Stimulated activated CD4-positive, alpha-beta T cell treated with anti-CD3 and anti-CD28 coated beads, TNF-alpha, amount 100 ng/mL, for 24 hours (primary cell): ENCODE data around the gene CCNY.

Source experiments
- DNase-seq, 3 experiments: peaks; one replicate each; pipeline ENCODE4 v3.0.0-alpha.2; 2020; ENCODE audit warnings: low read depth in 3 of 3

The CCNY gene

DNA sequence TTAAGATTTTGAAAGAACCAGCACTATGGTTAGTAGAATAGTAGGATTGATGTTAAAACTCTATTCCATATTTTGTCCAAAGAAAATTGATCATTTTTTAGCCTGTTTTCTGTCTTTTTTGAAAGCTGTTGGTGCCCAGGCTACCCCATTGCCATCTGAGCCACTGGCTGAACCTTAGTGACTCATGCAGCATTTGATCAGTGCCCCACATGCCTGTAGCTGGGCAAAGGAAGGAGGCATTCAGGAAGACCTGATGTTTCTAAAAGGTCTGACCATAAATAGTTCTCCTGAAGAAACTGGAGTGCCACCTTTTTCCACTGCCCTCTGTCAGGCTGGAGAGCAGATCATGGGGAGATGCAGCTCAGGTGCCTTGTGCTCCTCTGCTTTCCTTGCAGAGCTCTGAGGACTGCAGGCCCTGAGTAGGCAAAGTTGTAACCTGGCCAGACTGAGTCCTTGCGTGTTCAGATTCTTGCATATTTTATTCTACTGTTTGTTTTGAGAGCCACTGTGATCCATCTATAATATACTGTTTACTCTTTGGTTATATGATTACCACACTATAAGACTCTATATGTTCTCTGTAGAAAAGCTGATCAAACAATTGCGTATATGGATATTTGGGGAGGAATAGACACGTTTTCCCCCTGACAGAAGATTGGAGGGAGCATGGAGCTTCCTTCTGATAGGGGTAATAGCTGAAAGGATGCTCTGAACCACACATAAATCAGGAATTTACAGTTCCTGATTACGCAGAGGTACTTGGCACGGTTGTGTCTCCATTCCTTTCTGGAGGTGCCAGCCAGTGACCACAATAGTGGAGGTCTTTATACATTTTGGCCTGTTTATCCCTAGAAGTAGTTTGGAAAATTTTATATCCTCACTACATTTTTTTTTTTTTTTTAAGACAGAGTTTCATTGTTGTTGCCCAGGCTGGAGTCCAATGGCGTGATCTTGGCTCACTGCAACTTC lies 219.9 kb downstream of the CCNY start:
- DNase-seq = no peak

DNA sequence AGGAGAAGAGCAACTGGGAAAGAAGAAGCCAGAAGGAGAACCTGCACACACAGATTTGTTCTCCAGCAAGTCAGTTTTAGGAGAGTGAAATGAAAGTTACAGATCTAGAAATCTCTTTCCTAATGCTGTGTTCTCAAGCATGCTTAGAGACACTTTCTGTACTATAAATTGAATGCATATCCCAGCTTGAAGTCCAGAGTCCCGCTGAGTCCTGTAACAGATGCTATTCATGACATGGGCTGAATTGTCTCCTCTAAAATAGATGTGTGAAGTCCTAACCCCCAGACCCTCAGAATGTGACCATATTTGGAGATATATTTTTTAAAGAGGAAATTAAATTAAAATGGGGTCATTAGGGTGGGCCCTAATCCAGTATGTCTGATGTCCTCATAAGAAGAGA lies 222.0 kb downstream of the CCNY start:
- DNase-seq = no peak

DNA sequence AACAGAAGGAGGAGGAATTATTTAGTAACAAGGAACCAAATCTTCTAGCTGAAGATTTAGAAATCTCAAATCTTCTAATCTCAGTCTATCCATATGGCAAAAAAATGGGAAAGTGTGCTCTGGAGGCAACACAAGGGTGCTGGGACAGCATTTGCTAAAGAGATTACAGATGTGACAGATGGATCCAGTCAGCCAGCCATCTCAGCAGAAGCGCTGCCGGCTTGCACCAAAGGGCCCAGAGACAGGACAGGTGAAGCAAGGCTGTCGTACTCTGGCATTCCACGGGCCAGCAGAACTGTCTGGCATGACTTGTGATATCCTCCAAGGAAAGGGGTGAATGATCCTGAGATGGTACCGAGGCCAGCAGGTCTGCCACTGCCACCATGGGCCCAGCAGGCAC lies 223.1 kb downstream of the CCNY start:
- DNase-seq = no peak

DNA sequence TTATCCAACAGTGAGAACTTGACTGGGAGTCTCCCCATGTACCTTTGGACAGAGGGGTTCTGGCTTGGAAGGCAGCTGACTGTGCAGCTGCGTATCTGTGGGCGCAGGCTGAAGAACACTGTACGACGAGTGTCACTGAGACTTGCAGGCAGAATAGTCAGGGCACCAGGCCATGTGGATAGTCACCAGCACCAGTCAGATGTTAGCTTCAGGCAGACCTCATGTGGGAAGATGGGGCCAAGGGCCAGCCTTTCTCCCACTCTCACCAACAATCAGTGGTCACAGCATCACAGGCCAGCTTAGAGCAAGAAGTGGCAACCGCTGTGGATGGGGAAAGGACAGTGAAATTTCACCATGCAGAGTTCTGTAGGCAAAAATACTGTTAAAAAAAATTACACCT lies 225.4 kb downstream of the CCNY start:
- no peak for DNase-seq

DNA sequence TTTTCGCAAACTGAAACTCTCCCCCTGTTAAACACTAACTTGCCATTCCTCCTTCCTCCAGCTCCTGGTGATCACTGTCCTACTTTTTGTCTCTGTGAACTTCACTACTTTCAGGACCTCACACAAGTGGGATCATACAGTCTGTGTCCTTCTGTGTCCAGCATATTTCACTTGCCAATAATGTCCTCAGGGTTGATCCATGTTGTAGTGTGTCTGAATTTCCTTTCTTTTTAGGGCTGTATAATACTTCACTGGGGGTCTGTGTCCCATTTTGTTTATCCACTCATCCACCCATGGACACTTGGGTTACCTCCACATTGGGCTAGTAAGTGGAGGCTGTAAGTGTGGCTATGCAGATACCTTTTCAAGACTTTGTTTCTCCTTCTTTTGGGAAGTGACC lies 226.1 kb downstream of the CCNY start:
- DNase-seq = no peak

DNA sequence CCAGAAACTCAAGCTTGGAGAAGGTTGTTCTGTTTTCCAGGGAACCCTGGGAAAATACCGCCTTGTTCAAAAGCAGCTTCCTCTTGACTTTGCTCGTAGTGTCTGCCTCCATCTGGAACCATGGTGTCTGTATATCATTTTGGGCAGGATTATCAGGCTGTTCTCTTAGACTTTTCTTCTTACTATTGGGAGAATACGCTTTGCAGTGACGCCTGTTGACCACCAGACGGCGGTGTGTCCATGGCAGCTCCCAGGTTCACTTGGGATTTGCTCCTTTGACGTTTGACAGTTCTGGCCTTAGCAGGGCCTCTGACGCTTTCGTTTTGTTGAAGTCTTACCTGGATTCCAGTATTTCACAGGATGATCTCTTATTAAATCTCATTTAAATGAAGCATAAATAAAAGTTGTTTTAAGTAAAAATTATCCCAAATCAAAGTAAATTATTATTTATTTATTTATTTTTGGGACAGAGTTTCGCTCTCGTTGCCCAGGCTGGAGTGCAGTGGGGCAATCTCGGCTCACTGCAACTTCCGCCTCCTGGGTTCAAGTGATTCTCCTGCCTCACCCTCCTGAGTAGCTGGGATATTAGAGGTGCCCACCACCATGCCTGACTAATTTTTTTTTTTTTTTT lies 227.1 kb downstream of the CCNY start:
- peak; percentile 6 to 37 (median 28) for DNase-seq

DNA sequence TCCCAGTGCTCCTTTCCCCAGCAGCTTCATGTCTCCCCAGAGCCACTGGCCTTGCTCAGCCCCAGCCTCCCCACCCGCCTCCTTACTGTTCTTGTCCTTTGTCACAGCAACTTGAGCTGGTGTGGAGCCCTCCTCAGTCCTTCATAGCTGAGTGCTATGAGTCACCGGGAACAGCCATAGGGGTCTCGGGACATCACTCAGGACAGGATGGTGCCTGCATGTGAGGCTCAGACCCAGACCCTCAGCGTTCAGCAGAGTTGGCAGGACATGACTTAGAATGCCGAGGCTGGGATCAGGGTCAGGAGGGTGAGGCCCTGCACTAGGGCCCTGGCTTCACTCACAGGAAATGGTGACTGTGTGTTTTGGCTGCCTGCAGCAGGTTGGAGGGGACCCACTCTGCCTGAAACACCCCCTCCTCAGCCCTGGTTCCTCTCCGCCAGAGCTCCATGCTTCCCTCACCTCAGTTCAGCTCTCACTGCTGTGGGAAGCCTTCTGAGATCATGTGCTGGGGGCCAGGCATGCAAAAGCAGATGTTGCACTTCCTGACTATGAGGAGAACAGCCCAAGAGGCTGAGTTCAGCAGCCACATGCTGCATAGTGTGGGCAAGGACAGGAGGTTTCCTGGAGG lies 228.1 kb downstream of the CCNY start:
- DNase-seq = no peak

DNA sequence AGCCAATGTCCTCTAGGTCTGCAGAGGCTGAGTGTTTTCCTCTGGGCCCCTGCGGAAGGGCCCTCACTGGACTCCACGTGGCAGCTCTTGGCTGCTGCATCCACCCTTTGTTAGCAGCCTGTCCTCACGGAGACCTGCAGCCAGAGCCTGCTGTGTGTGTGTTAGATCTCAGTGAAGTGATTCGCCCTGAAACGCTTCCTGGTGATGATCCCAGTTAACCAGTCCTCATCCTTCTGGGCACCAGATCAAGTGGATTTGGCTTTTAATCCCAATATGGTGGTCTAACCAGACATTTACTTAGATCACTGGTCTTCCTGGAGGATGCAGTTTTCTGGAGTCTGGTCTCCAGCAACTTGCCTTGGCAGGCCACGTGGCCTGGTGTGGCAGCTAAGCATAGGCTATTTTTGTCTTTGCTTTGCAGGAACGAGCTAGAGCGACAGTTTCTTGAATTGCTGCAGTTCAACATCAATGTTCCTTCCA lies 229.3 kb downstream of the CCNY start:
- DNase-seq = no peak

DNA sequence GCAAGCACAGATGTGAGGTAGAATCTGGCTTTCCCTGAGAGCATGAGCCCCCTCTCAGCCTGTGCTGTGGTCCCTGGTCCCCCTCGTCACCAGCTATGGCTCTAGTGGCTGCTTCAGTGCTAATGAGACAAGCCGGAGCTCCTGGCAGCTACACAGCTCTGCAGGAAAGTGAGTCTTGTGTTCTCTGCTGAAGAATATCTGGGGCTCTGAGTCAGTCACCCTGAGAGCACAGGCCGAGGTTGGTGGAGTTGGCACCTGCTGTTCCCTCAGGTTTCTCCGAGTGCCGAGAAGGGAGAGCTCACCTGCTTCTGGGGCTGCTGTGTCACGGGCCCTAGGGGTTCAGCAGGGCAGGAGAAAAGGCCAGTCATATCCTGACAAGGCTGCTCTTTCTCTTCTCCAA lies 231.6 kb downstream of the CCNY start:
- DNase-seq = no peak

DNA sequence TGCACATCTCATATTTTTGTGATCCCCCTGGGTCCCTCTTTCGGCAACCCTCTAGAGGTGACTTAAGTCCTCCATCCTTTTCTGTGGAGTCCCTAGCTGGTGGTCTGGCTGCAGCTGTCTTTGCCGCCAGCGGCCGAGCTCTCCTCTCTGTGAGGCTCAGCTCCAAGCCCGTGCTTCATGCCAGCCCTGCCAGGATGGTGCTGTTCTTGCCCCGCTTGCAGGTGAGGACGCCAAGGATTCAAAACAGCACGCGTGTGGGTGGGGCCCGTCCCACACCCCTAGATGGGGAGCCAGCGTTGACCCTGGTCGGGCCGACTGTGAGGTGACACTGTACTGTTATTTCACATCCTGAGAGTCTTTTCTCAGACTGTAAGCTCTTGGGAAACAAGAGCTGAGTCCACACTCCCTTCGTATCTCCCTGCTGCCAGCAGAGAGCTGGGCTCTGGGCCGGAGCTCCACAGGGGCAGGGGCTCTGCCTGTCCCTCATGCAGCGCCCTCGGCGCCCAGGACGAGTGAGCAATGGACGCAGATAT lies 232.2 kb downstream of the CCNY start:
- no peak for DNase-seq

DNA sequence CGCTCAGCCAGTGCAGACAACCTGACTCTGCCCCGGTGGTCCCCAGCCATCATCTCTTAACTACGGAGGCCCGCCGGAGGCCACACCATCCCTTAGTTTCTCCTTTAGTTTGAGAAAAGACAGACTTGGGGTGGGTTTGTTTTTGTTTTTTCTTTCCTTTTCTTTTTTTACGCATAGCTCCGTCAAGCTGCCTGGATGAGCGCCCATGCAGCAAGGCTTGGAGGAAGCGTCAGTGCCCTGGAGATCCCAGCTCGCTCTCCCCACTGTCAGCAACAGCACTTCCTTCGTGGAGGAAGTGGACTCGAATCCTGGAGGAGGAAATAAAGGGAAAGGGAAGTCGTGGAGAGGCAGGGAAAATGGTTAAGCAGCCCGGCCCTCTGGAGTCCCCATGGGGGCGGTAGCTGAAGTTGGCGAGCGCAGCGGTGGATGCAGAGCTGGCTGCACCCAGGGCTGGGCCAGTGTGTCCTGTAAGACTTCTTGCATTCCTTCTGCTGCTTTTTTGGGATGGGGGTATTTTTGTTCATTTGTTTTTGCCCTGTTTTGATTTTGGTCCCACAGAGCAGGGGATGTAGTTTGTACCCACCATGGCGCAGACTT lies 232.9 kb downstream of the CCNY start:
- no peak for DNase-seq

DNA sequence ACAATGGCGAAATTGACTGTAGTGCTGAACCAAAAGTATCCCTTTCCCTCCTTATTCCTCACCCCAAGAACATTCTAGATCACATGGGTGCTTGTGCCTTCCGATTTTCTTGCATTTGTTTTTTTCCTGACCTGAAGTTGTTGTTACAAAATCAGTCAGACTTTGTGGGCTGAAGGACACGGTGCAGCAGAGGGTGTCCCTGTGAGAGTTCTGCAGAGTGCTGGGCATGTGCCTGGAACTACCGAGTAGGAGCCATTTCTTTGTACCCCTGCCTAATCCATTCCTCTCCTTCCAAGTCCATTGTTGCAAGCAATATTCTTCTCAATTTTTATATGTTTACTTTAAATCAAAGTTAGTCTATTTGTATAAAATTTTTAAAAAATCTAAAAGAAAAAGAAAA lies 233.5 kb downstream of the CCNY start:
- DNase-seq = no peak

DNA sequence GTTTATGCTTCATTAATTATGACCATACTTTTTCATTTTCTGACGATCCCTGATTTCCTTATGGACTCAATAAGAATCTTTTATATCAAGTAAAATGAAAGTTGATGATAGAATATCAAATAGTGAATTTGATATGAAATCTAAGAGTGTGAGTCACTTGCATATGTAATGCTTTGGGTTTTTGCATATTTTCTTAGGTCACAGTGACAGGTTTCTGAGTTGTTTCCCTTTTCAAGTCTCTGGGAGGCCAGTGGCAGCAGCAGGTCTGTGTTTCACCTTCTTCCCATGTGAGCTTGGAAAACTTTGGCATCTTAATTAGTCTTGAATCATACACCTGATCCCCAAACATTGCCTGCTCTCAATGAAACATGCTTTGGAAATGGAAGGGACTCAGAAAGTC lies 234.1 kb downstream of the CCNY start:
- no peak for DNase-seq

DNA sequence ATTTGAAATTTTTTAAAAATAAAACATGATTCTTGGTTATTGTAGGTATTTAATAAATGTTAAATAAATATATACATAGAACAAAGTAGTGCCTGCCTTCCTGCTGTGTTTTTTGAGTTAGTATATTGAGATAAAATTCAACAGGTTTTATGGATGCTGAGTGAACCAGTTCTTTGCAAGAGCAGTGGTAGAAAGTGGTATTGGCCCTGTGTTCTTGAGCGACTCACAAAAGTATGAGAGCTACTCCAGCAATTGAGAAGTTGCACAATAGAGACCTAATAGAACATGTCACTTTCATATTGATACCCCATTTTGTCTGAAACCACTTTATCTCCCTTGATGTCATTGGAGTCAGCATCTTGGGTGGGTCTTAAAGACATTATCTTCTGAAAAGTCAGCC lies 236.3 kb downstream of the CCNY start:
- no peak for DNase-seq

DNA sequence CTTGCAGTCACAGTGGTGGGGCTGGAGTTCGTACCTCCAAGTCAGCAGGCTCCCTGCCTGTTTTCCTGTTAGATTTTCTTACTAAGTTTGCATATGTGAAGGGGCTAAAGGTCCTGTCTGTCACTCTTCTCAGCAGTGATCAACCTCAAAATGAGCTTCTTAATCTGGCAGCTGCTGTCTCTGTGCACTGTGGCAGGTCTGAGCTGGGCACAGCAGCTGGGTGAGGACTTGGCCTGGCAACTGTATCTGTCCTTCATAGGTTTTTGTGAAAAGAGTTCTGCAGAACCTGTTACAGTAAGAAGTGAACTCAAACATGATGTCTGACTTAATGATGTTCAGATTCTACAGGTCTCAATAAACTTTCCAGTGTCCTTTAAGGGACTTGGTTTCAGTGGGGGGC lies 237.5 kb downstream of the CCNY start:
- no peak for DNase-seq

DNA sequence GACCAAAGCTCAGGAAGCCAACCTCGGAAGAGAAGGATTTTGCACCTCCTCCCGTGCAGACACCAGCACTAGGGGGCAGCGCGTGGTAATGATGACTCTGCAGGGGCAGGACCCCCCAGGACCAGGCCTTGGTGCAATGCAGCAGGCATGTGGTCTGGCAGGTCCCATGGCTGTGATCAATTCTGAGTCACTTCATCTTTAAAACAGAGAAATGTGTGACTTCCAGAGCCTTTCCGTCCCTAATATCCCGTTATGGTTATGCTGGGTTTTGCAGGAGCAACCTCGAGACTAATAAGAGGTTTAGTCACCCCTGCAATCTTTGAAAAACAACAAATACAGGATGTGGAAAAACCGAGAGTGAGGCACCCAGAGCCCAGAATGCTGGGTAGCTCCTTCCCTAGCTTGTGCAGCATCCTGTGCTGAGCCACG lies 238.6 kb downstream of the CCNY start:
- DNase-seq = no peak

DNA sequence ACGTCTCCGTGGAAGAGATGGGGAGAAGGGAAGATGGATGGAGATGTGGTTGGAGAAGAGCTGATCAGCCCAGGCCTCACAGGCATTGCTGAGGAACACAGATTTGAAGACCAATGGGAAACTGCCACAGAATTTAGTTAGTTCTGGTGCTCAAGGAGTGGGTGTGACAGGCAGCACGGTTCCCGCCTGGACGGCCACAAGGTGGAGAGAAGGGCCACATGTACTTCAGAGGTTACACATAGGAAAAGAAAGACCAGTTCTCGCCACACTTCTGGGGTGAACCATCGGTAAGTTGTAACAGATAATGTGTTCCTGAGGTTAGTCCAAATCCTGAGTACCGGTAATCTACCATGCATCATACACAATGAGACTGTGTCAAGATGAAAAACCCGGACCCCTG lies 239.3 kb downstream of the CCNY start:
- DNase-seq = no peak

DNA sequence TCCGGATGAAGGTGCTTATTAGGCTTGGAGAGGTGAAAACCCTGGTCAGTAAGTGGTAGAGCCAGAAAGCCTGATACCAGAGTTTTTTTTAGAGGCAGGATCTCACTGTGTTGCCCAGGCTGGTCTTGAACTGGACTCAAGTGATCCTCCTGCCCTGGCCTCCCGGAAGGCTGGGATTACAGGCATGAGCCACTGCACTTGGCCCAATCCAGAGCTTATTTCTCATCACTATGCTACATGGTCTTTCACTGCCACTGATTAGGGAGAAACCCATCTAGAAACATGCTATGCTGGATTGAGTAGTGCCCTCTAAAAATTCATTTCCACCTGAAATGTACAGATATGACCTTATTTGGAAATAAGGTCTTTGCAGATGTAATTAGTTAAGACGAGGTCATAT lies 240.4 kb downstream of the CCNY start:
- DNase-seq = no peak

DNA sequence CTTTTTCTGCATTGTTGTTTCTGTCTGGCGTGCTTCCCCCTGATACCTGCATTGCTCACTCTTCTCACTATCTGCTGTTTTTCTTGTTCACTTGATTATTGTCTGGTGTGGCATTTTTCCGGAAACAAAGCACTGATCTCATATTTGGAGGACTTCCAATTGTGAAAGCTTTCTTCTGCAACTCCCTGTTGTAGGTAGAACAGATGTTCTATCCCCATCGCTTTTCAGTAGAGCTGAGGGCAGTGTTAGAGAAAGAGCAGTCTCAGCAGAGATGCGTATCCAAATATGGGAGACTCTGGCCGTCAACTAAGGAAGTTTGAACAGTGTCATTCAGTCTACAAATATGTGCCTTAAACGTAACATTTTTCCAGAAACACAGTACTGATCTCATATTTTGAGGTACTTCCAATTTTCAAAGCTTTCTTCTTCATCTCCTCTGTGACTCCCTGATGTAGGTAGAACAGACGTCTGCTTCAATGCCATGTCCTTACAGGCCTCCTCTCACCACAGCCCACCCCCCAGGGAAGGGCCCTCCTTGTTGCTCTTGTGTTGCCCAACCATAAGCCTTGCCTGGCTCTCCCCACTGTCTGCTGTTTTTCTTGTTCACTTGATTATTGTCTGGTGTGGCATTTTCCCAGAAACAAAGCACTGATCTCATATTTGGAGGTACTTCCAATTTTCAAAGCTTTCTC lies 241.8 kb downstream of the CCNY start:
- DNase-seq = no peak

DNA sequence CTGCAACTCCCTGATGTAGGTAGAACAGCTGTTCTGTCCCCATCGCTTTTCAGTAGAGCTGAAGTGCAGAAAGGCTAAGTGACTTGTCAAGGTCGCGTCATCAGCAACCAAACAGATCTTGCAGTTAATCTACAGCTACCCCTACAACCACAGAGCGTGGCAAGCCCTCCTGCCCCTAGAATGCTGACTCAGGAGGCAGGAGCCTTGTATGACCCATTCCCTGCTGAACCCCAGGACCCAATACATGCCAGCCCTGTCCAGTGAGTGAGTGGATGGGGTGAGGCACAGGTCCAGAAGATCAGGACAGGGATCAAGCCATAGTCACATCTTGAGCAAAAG lies 242.3 kb downstream of the CCNY start:
- no peak for DNase-seq

DNA sequence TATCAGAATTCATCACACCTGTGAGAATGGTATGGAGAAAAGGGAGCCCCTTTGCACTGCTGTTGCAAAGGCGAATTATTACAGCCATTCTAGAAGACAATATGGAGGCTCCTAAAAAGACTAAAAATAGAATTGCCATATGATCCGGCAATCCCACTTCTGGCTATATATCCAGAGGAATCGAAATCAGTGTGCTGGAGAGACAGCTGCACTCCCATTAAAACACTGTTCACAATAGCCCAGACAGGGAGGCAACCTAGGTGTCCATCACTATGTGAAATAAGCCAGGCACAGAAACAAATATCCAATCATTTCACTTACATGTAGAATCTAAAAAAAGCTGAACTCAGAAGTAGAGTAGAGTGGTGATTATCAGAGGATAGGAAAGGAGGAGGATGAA lies 242.8 kb downstream of the CCNY start:
- no peak for DNase-seq
